Measurements from ENCODE around the gene RHPN2.
"Not testable (repeated sequence)": the region's sequence is repeated elsewhere in the genome, so short reads cannot be mapped to it uniquely, and the experiment has no call there.

RHPN2 gene

GRCh38 chr19:33063753-33064457, 783 bp downstream of the RHPN2 start:
- DNase-seq: no peak

DNA sequence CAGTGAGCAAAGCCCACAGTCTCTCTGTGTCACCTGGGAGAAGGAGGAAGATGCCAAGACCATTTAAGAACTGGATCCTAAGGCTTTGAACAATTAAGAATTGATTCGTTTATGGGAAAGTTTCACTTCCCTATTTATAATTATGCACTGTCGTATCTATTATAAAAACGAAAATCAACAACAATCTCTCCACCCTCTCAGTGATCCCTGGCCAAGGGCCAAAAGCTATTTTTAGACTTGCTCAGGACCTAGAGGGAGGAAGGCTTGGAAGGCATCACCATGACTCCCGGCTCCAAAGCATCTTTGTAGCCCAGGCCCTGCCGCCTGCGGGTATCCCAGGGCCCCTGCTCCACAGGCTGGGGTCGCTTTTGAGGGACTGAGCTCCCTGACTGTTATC, 1.3 kb downstream of the RHPN2 start:
- DNase-seq: no peak

DNA sequence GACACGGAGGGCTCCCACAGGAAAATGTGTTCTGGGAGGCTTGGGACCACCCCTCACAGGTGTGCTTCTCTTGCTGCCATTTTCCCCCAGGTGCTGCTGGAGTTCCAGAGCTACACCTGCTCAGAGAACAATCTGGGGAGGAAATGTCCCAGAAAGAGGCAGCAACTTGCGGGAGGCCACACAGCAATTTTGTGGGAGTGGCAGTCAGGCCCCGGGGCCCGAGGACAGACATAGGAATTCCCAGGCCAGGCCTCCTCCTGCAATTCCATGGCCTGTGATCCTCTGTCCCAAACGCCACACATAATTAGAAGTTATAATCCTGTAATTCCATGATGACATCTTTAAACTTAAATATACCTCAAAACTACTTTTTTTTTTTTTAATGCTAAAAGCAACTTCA, 1.8 kb downstream of the RHPN2 start:
- no peak for DNase-seq

DNA sequence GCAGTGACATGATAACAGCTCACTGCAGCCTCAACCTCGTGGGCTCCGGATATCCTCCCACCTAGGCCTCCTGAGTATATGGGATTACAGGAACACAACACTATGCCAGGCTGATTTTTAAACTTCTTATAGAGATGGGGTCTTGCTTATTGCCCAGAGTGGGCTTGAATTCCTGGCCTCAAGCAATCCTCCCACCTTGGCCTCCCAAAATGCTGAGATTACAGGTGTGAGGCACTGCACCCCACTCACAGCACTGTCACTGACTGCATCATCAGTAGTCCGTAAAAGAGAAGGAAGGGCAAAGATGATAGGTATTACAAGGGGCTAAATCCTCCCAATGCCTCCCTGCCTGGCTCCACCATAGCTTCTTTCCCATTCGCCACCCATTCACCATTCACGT, 4.1 kb downstream of the RHPN2 start:
- DNase-seq: no peak

DNA sequence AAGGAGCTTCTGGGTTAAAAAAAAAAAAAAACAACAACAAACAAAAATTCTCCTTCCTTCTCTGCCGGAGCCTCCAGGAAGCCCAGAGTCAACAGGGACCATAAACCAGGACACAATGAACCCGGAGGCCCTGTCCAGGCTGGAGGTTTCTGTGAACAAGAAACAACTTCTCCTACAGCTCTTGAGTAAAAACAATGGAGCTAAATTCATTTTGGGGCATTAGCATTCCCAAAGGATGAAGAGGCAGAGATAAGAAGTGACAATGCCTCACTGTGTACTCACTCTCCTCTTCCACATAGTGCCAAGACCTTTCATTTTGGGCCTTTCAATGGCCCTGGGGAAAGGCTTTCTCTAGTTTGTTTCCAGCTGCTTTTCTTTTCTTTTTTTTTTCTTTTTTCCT, 9.0 kb downstream of the RHPN2 start:
- no peak for DNase-seq

GRCh38 chr19:33054623-33055022, 10.1 kb downstream of the RHPN2 start:
- DNase-seq: no peak

DNA sequence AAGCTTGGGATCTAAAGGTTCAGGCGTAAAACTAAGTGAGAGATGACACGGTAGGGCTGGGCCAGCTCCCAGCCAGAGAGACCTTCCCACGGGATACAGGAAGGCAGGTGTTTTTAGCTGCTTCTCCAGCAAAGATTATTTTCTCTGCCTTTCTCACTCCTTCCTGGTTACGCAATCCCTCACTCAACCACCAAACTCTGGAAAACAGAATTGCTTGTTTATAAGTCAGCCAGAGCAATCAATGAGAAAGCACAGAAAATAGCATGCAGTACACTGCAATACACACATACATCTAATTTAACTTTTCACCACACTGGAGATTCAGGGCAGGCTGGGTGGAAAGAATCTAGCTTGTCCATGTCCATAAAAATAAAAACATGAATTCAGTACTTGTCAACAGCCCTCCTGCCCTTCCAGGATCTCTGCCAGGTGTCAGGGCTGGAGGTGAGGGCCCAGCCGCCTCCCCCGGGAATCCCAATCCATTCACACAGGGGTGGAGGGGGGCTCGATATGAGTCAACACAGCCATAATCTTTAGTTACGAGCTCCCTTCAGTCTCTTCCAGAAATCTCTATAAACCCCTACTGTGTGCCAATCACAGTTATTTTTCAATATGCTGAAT, 12.2 kb downstream of the RHPN2 start:
- DNase-seq: no peak

GRCh38 chr19:33050110-33050509, 14.6 kb downstream of the RHPN2 start:
- DNase-seq: no peak

GRCh38 chr19:33048806-33049676, 15.6 kb downstream of the RHPN2 start:
- DNase-seq: no peak

DNA sequence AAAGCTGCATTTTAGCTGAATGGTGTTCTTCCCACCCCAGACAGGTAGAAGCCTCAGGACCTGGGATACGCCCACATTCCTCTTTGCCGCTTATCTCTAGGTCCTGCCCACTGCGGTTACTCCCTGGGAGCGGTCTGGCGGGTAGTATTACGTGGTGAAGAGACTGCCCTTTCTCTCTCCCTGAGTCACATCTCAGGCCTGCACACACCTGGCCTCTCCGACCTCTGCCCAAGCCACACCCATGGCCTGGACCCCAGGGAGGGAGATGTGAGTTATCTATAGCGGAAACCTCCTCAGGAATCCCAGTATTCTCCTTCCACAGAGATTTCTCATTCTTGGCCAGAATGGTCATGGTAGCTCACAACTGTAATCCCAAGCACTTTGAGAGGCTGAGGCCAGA, 17.3 kb downstream of the RHPN2 start:
- no peak for DNase-seq

DNA sequence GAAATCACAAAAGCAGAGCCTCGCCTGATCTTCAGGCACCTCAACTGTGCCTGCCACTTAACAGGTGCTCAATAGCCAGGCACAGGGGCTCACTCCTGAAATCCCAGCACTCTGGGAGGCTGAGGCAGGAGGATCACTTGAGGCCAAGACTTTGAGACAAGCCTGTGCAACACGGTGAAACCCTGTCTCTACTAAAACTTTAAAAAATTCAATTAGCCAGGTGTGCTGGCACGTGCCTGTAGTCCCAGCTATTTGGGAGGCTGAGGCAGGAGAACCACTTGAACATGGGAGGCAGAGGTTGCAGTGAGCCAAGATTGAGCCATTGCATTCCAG, 22.9 kb downstream of the RHPN2 start:
- DNase-seq: not testable (repeated sequence)

GRCh38 chr19:33040994-33041827, 23.5 kb downstream of the RHPN2 start:
- no peak for DNase-seq

- DNase-seq: no peak
These were observed 24.9 kb downstream of the RHPN2 start for GRCh38 chr19:33039815-33040214.

DNA sequence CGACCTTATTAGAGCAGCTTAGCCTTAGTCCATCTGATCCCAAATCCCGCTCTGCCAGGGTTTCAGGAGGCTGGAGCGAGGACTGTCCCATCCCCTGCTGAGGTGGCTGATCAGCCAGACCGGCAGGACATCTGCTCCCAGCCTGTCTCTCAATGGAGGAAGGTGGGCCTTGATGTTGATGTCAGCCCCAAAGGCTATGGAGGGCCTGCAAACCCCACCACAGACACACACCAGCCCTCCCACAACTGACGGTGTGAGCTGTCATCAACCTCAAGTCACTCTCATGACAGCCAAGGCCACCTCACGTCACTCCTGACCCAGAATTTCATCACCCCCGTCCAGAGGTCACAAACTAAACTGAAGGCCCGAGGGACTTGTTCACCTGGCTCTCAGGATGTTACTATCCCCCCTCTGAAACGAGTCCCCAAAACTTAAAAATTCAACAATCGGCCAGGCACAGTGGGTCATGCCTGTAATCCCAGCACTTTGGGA, 25.5 kb downstream of the RHPN2 start:
- no peak for DNase-seq

- DNase-seq: not testable (repeated sequence)
These were observed 27.3 kb downstream of the RHPN2 start for GRCh38 chr19:33037168-33038025.

GRCh38 chr19:33036370-33037167, 28.1 kb downstream of the RHPN2 start:
- DNase-seq: not testable (repeated sequence)

DNA sequence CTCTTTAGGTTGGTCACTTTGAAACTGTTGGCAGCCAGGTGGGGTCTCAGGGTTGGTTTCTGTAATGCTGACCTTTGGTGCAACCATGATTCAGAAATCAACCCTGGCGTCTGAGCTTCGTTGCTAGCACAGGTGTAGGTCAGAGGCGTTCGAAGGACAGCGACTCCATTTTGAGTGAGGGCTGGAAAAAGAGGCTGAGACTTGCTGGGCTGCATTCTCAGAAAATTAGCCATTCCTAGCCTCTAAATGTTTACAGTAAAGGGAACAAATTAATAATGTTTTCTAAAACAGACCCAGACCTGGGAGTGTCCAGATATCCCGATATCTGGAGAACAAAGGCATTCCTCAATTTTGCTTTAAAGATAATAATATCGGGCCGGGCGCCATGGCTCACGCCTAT, 29.2 kb downstream of the RHPN2 start:
- no peak for DNase-seq

- DNase-seq: no peak
These were observed 32.4 kb downstream of the RHPN2 start for GRCh38 chr19:33032218-33032781.

GRCh38 chr19:33029746-33030303, 34.9 kb downstream of the RHPN2 start:
- DNase-seq: no peak

DNA sequence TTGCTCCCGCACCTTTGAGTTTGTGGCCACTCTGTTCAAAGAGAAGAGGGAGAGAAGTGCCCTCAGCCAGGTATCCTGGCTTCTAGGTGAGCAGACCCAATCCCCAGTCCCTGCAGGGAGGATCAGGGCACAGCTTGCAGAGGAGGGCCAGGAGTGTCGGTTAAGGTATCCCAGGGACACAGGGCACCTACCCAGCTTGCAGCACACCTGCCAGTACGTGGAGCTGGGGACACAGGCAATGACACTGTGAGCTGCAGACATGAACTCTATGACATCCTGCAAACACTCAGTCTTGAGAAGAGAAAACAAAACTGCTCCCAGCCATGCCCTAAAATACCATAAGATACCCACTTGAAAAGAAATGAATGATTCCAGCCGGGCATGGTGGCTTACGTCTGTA, 38.1 kb downstream of the RHPN2 start:
- not testable (repeated sequence) for DNase-seq

Measured in DMS 273 treated with DMSO at 0.1 percent for 48 hours (cell line).